ENCODE measurements around the gene ATP1A4. TPM values are rescaled to one million over a fixed set of nuclear protein-coding genes. Genes with fewer than 3 reads are reported as not detected.

ATP1A4 gene
- total and polyA plus RNA-seq, 9 of the 15 experiments (the other 6 are each of a cell fraction or from before 2014, with no cell fraction given), result 0.07 TPM; not detected in 8

GRCh38 chr1:160169553-160170399 lies 18.4 kb downstream of the ATP1A4 start (continued):
- TF ChIP-seq TSHZ1 (CRISPR knock-in tag; IDR thresholded peaks at IDR 0.05), result no peak

- POLR2A ChIA-PET, result interaction anchor here (0.6 to 1.4 kb wide), 3 partner anchors 11 to 192 kb away, joined by 3 to 4 read pairs (median 3); no protein-coding TSS in a partner anchor
- no peak overlapping the region for H2AFZ ChIP-seq (ENCODE audit: low read depth, low read length)
- CTCF ChIA-PET (ENCODE audit: low intra/inter-chr PET ratio), result no interaction called here
- H3K36me3 ChIP-seq (ENCODE audit: control insufficient read depth, insufficient read depth, low read length), result no peaks in the 10 kb centered on the region
- ATAC-seq, result no peak
- H3K4me3 ChIP-seq, result no peak overlapping the region
- no peak overlapping the region for H3K9ac ChIP-seq (ENCODE audit: insufficient read depth in 1 of 2, low read depth in 2 of 2, low read length in 2 of 2)
- H3K79me2 ChIP-seq (ENCODE audit: control insufficient read depth, insufficient read depth, low read length), result no peaks in the 10 kb centered on the region
- intact Hi-C loops (cut with micrococcal nuclease) (no loop called here), in situ Hi-C loops (cut with MboI) (no loop called here)
- H3K27me3 ChIP-seq (ENCODE audit: control insufficient read depth in 2 of 2, insufficient read depth in 2 of 2, low read length in 2 of 2), result peaks cover 57 to 91% of the 10 kb centered on the region in 2 experiments
- TF ChIP-seq ZNF668 (CRISPR knock-in tag; IDR thresholded peaks at IDR 0.05) (no peak), HSF4 (CRISPR knock-in tag; IDR thresholded peaks at IDR 0.05; ENCODE audit: borderline replicate concordance) (no peak), SMAD1 (IDR thresholded peaks at IDR 0.05; ENCODE audit: low read depth, low read length, partially characterized antibody) (no peak), TAF15 (IDR thresholded peaks at IDR 0.05; ENCODE audit: low read depth, low read length) (no peak), ZBED1 (IDR thresholded peaks at IDR 0.05) (no peak), ZNF253 (CRISPR knock-in tag; conservative IDR thresholded peaks at IDR 0.05) (no peak), ZNF282 (CRISPR knock-in tag; IDR thresholded peaks at IDR 0.05) (no peak), ZNF584 (CRISPR knock-in tag; IDR thresholded peaks at IDR 0.05; ENCODE audit: low read depth) (no peak), ZBTB1 (CRISPR knock-in tag; IDR thresholded peaks at IDR 0.05; ENCODE audit: borderline replicate concordance, low read depth) (no peak), BACH1 (tag; IDR thresholded peaks at IDR 0.05) (no peak)
- H3K27ac ChIP-seq (ENCODE audit: extremely low read depth, low read depth, low read length), result no peak overlapping the region
- WGBS (ENCODE audit: insufficient coverage, low coverage, missing lambda C conversion rate), result 4% methylated on average over 4 of the region's 4 CpGs
- no peaks in the 10 kb centered on the region for H3K9me1 ChIP-seq (ENCODE audit: control insufficient read depth, insufficient read depth, low read length)
- no peak overlapping the region for H3K4me2 ChIP-seq (ENCODE audit: insufficient read depth, low read length)
- BruUV-seq (replicated peaks), result no TSS peak
- no peaks in the 10 kb centered on the region for H3K9me3 ChIP-seq (replicated peaks; ENCODE audit: control insufficient read depth, insufficient read depth, low read depth, low read length)
- DNase-seq (ENCODE audit: extremely low read depth in 1 of 4, low spot score in 3 of 4), result no peak
- H3K4me1 ChIP-seq (replicated peaks in 1 of 2; ENCODE audit: control insufficient read depth in 2 of 2, insufficient read depth in 2 of 2, low read length in 2 of 2), result no peaks in the 10 kb centered on the region
- FAIRE-seq, result no peak
- H4K20me1 ChIP-seq (replicated peaks; ENCODE audit: control insufficient read depth, insufficient read depth, low read length), result no peaks in the 10 kb centered on the region
Measured at GRCh38 chr1:160171354-160171753, 20.0 kb downstream of the ATP1A4 start.

Measured in K562 (cell line).